H1 (cell line): ENCODE data around the gene HMG20A. TPM values are rescaled to one million over a fixed set of nuclear protein-coding genes. Genes with fewer than 3 reads are reported as not detected.

Experiments
- CTCF ChIA-PET: fragments of 300-600 bp; sonication (Branson Sonifier 250); formaldehyde crosslinking; loops from one replicate; lab custom pipeline; 2021; ENCODE audit not compliant: partially characterized antibody; lab: Charles Lee
- POLR2A ChIA-PET: fragments of 300-600 bp; sonication (Branson Sonifier 250); formaldehyde crosslinking; loops from one replicate; lab custom pipeline; 2021; ENCODE audit warnings: inconsistent platforms; ENCODE audit not compliant: partially characterized antibody; lab: Charles Lee
- DNase-seq, 2 experiments: peaks; one replicate each; pipeline versions ENCODE4 v3.0.0 to v3.0.0-alpha.2; 2010 to 2022; ENCODE audit warnings: low spot score in 2 of 2, low read depth in 1 of 2, mixed read lengths in 1 of 2
- FAIRE-seq: peaks from 2 replicates; lab custom pipeline; 2011; peaks lifted over from hg19 to GRCh38; lab: Jason Lieb, UNC
- H2AFZ ChIP-seq: 2 replicates; pipeline ENCODE4 v1.8.1; 2012; ENCODE audit warnings: low read length, inconsistent platforms
- H2AK5ac ChIP-seq: 2 replicates; pipeline ENCODE4 v1.6.1; 2013; ENCODE audit warnings: low read depth, low read length
- H2BK120ac ChIP-seq: replicated peaks from 2 replicates; pipeline ENCODE3; 2013; ENCODE audit warnings: low read depth, low read length, inconsistent platforms
- H2BK12ac ChIP-seq: 2 replicates; pipeline ENCODE4 v1.6.1; 2013; ENCODE audit warnings: low read depth, low read length
- H2BK15ac ChIP-seq: 2 replicates; pipeline ENCODE4 v1.6.1; 2013; ENCODE audit warnings: low read length
- H2BK20ac ChIP-seq: 2 replicates; pipeline ENCODE4 v1.6.1; 2013; ENCODE audit warnings: low read length
- H2BK5ac ChIP-seq: 2 replicates; pipeline ENCODE4 v1.6.1; 2013; ENCODE audit warnings: low read depth, low read length
- H3K14ac ChIP-seq: 2 replicates; pipeline ENCODE4 v1.6.1; 2013; ENCODE audit warnings: inconsistent platforms; ENCODE audit not compliant: insufficient read length
- H3K18ac ChIP-seq: 2 replicates; pipeline ENCODE4 v1.6.1; 2013; ENCODE audit warnings: low read length; ENCODE audit errors: extremely low read depth
- H3K23ac ChIP-seq: 2 replicates; pipeline ENCODE4 v1.6.1; 2013; ENCODE audit warnings: inconsistent platforms; ENCODE audit not compliant: insufficient read length
- H3K23me2 ChIP-seq: 2 replicates; pipeline ENCODE4 v1.6.1; 2013; ENCODE audit warnings: low read depth, low read length
- H3K27ac ChIP-seq: 2 replicates; pipeline ENCODE4 v1.6.1; 2011; ENCODE audit warnings: low read depth, low read length, inconsistent platforms
- H3K27me3 ChIP-seq, 4 experiments: replicated peaks in 1 of 4; 1 replicate in 1 of 4; 2 replicates in 3 of 4; pipeline versions ENCODE4 v1.6.1 to v1.8.1; 2011 to 2013; ENCODE audit warnings: low read length in 3 of 4, mild to moderate bottlenecking in 3 of 4, inconsistent platforms in 2 of 4, mixed read lengths in 2 of 4, moderate library complexity in 1 of 4; ENCODE audit not compliant: control insufficient read depth in 3 of 4, insufficient read depth in 3 of 4; ENCODE audit errors: extremely low read depth in 1 of 4
- H3K36me3 ChIP-seq, 4 experiments: 2 replicates each; pipeline versions ENCODE4 v1.6.1 to v1.8.1; 2011 to 2013; ENCODE audit warnings: mild to moderate bottlenecking in 4 of 4, low read length in 3 of 4, moderate library complexity in 2 of 4, control low read depth in 1 of 4, inconsistent platforms in 1 of 4; ENCODE audit not compliant: insufficient read depth in 4 of 4, control insufficient read depth in 2 of 4
- H3K4ac ChIP-seq: replicated peaks from 2 replicates; pipeline ENCODE3; 2013; ENCODE audit warnings: low read length, low read depth, mixed read lengths, inconsistent platforms; ENCODE audit not compliant: insufficient read length
- H3K4me1 ChIP-seq, 4 experiments: replicated peaks in 1 of 4; 1 replicate in 1 of 4; 2 replicates in 3 of 4; pipeline versions ENCODE4 v1.6.1 to v1.8.1; 2011 to 2013; ENCODE audit warnings: low read length in 3 of 4, inconsistent platforms in 2 of 4, mixed read lengths in 1 of 4; ENCODE audit not compliant: insufficient read depth in 4 of 4, control insufficient read depth in 3 of 4
- H3K4me2 ChIP-seq, 2 experiments: 2 replicates each; pipeline versions ENCODE4 v1.6.1 to v1.8.1; 2011 to 2013; ENCODE audit warnings: low read depth in 2 of 2, low read length in 2 of 2, control low read depth in 1 of 2, inconsistent platforms in 1 of 2, mild to moderate bottlenecking in 1 of 2; ENCODE audit not compliant: insufficient read depth in 1 of 2
- H3K4me3 ChIP-seq, 4 experiments: fragments of 200-600, 300-600 bp in 1 of 4; sonication (generic), shearing (Covaris generic), sonication (Bioruptor Twin) in 1 of 4; 2 replicates each; pipeline versions ENCODE4 v1.5.1 to v1.8.1; 2011 to 2016; ENCODE audit warnings: low read length in 4 of 4, low read depth in 3 of 4, control low read depth in 2 of 4, inconsistent platforms in 2 of 4, mild to moderate bottlenecking in 2 of 4, mixed read lengths in 1 of 4, moderate library complexity in 1 of 4; ENCODE audit not compliant: insufficient read depth in 2 of 4; ENCODE audit errors: extremely low read depth in 1 of 4
- H3K56ac ChIP-seq: replicated peaks from 2 replicates; pipeline ENCODE3; 2013; ENCODE audit warnings: low read depth, mild to moderate bottlenecking, mixed read lengths, low read length, inconsistent platforms; ENCODE audit not compliant: insufficient read length
- H3K79me1 ChIP-seq: 2 replicates; pipeline ENCODE4 v1.6.1; 2013; ENCODE audit warnings: low read depth, low read length, control low read depth
- H3K79me2 ChIP-seq, 2 experiments: 2 replicates each; pipeline versions ENCODE4 v1.6.1 to v1.8.1; 2012 to 2013; ENCODE audit warnings: low read length in 2 of 2, mild to moderate bottlenecking in 2 of 2, inconsistent platforms in 1 of 2; ENCODE audit not compliant: insufficient read depth in 2 of 2, control insufficient read depth in 1 of 2
- H3K9ac ChIP-seq, 4 experiments: replicated peaks in 1 of 4; 1 replicate in 1 of 4; 2 replicates in 3 of 4; pipeline versions ENCODE4 v1.6.1 to v1.8.1; 2011 to 2013; ENCODE audit warnings: low read depth in 3 of 4, low read length in 3 of 4, control low read depth in 2 of 4, mild to moderate bottlenecking in 2 of 4, moderate library complexity in 2 of 4, inconsistent platforms in 1 of 4; ENCODE audit errors: extremely low read depth in 1 of 4
- H3K9me3 ChIP-seq, 2 experiments: 2 replicates each; pipeline versions ENCODE4 v1.6.1 to v1.8.1; 2012 to 2013; ENCODE audit warnings: mild to moderate bottlenecking in 2 of 2, moderate library complexity in 2 of 2, control low read depth in 1 of 2, inconsistent platforms in 1 of 2, low read depth in 1 of 2, low read length in 1 of 2, mixed read lengths in 1 of 2; ENCODE audit not compliant: insufficient read depth in 2 of 2
- H4K20me1 ChIP-seq, 2 experiments: replicated peaks in 1 of 2; 2 replicates each; pipeline versions ENCODE3 to v1.8.1; 2011 to 2013; ENCODE audit warnings: inconsistent platforms in 2 of 2, low read length in 2 of 2, mild to moderate bottlenecking in 1 of 2; ENCODE audit not compliant: insufficient read depth in 2 of 2, control insufficient read depth in 1 of 2
- H4K5ac ChIP-seq: 2 replicates; pipeline ENCODE4 v1.6.1; 2013; ENCODE audit warnings: low read length, low read depth, mixed read lengths, inconsistent platforms; ENCODE audit not compliant: insufficient read length
- H4K8ac ChIP-seq: 2 replicates; pipeline ENCODE4 v1.8.0; 2013; ENCODE audit warnings: mild to moderate bottlenecking, moderate library complexity, low read length, inconsistent platforms; ENCODE audit not compliant: insufficient read depth; ENCODE audit errors: extremely low read depth
- H4K91ac ChIP-seq: replicated peaks from 2 replicates; pipeline ENCODE3; 2013; ENCODE audit warnings: low read length, mixed read lengths, inconsistent platforms; ENCODE audit not compliant: insufficient read length
- CHD1 ChIP-seq: IDR thresholded peaks from 2 replicates; pipeline ENCODE4 v1.6.1; 2012; ENCODE audit warnings: low read depth, low read length, improper control_type of control experiment
- CREB1 ChIP-seq: IDR thresholded peaks from 2 replicates; pipeline ENCODE4 v1.6.1; 2012; ENCODE audit warnings: inconsistent platforms
- EGR1 ChIP-seq: IDR thresholded peaks from 2 replicates; pipeline ENCODE4 v1.6.1; 2011; ENCODE audit warnings: low read depth, low read length, borderline replicate concordance
- NANOG ChIP-seq: IDR thresholded peaks from 2 replicates; pipeline ENCODE4 v1.6.1; 2011; ENCODE audit warnings: low read length, low read depth, mild to moderate bottlenecking, inconsistent platforms; ENCODE audit not compliant: insufficient read depth, poor library complexity, severe bottlenecking
- NRF1 ChIP-seq: IDR thresholded peaks from 2 replicates; pipeline ENCODE4 v1.6.1; 2011; ENCODE audit warnings: mild to moderate bottlenecking, low read depth, low read length, improper control_type of control experiment
- POLR2A ChIP-seq, 2 experiments: IDR thresholded peaks; 1 replicate in 1 of 2; 2 replicates in 1 of 2; pipeline ENCODE4 v1.6.1; 2011; ENCODE audit warnings: low read depth in 2 of 2, low read length in 2 of 2, mild to moderate bottlenecking in 2 of 2; ENCODE audit errors: control extremely low read depth in 1 of 2
- POLR2AphosphoS5 ChIP-seq: IDR thresholded peaks from 2 replicates; pipeline ENCODE4 v1.6.1; 2011; ENCODE audit warnings: low read depth, low read length
- POU5F1 ChIP-seq: IDR thresholded peaks from 2 replicates; pipeline ENCODE4 v1.6.1; 2011; ENCODE audit warnings: low read depth, mild to moderate bottlenecking, low read length, moderate library complexity
- RNF2 ChIP-seq: fragments of 200-900, 300-1000 bp; sonication (generic); IDR thresholded peaks from 2 replicates; pipeline ENCODE4 v1.7.1; 2016; ENCODE audit warnings: borderline replicate concordance, low read depth, mild to moderate bottlenecking, antibody characterized with exemption, low read length; ENCODE audit not compliant: poor library complexity, severe bottlenecking; ENCODE audit errors: missing control alignments
- RXRA ChIP-seq: IDR thresholded peaks from 2 replicates; pipeline ENCODE4 v1.6.1; 2011; ENCODE audit warnings: low read depth, mild to moderate bottlenecking, low read length, moderate library complexity; ENCODE audit not compliant: insufficient read depth
- SP2 ChIP-seq: IDR thresholded peaks from 2 replicates; pipeline ENCODE4 v1.6.1; 2012; ENCODE audit warnings: mild to moderate bottlenecking, low read length, inconsistent platforms
- SRF ChIP-seq: IDR thresholded peaks from 2 replicates; pipeline ENCODE4 v1.6.1; 2011; ENCODE audit warnings: mild to moderate bottlenecking, low read depth, low read length, moderate library complexity
- SUZ12 ChIP-seq: fragments of 200-600 bp; sonication (generic); IDR thresholded peaks from 2 replicates; pipeline ENCODE4 v1.6.1; 2012; ENCODE audit warnings: mild to moderate bottlenecking, inconsistent platforms, low read length, moderate library complexity, mixed read lengths
- TBP ChIP-seq: IDR thresholded peaks from 2 replicates; pipeline ENCODE4 v1.6.1; 2011; ENCODE audit warnings: low read depth, low read length, improper control_type of control experiment
- TCF12 ChIP-seq: IDR thresholded peaks from 2 replicates; pipeline ENCODE4 v1.6.1; 2011; ENCODE audit warnings: low read depth, mild to moderate bottlenecking, low read length
- polyA plus RNA-seq, 7 experiments: library from polyadenylated mRNA; depleted of rRNA in 3 of 7; stranded (reverse) in 5 of 7; unstranded in 2 of 7; fragments of >200 nt in 5 of 7; fragments of 200-250 nt in 2 of 7; gene quantifications; 1 replicate in 5 of 7; 2 replicates in 1 of 7; 4 replicates in 1 of 7; pipeline versions ENCODE4 v1.2.1 to v1.2.3, GENCODE V29; 2011 to 2013; ENCODE audit warnings: missing spikeins in 2 of 7, mixed read lengths in 2 of 7
- total RNA-seq: library from RNA; stranded (reverse); fragmentation: NEBNext Ultra II Directional; extraction: Animal tissue kit (Norgen Biotek cat#: 25700); gene quantifications from 2 replicates; pipeline ENCODE4 v1.2.1, GENCODE V29; 2021

The HMG20A gene
- total and polyA plus RNA-seq, 2 of the 8 experiments (the other 6 are each of a cell fraction or from before 2014, with no cell fraction given), result 52.1 to 59.7 TPM

- no peak overlapping the region for H3K56ac ChIP-seq
- no peak overlapping the region for H2BK20ac ChIP-seq
- H3K18ac ChIP-seq, result no peak overlapping the region
- no peak overlapping the region for H2BK12ac ChIP-seq
- H4K5ac ChIP-seq, result no peak overlapping the region
- H4K91ac ChIP-seq, result no peak overlapping the region
- H4K8ac ChIP-seq, result no peak overlapping the region
- ChIA-PET POLR2A (no interaction called here), CTCF (interaction anchor here (0.7 kb wide), 1 partner anchor 28 kb away, joined by 3 read pairs; no protein-coding TSS in a partner anchor)
- no peak overlapping the region for H2BK120ac ChIP-seq
- peaks cover 0 to 3% of the 10 kb centered on the region in 2 experiments; a peak in 1 of 4 replicates for H3K9me3 ChIP-seq
- FAIRE-seq, result no peak
- no peak for DNase-seq
- TF ChIP-seq CREB1, result no peak
- TF ChIP-seq POLR2A (IDR thresholded peaks at IDR 0.05; ENCODE audit: control extremely low read depth in 1 of 2, low read depth in 2 of 2, low read length in 2 of 2), result no peak
- TF ChIP-seq RNF2, result no peak
- TF ChIP-seq CHD1, result no peak
- no peak for TF ChIP-seq NANOG
- no peak for TF ChIP-seq TBP
- no peak for TF ChIP-seq SRF
- TF ChIP-seq NRF1, result no peak
- no peak for TF ChIP-seq SP2
- TF ChIP-seq TCF12, result no peak
- no peak for TF ChIP-seq POLR2AphosphoS5
- TF ChIP-seq SUZ12, result no peak
- no peak for TF ChIP-seq EGR1
- TF ChIP-seq RXRA, result no peak
- TF ChIP-seq POU5F1, result no peak
- no peak overlapping the region for H2AFZ ChIP-seq
- no peak overlapping the region for H2BK15ac ChIP-seq
- 0 out of 2 replicates have a peak, but pooled peaks cover 2% of the 10 kb centered on the region for H3K79me1 ChIP-seq
- H3K14ac ChIP-seq, result no peak overlapping the region
- peaks cover 0 to 4% (median 0%) of the 10 kb centered on the region in 4 experiments; a peak in 1 of 7 replicates for H3K4me1 ChIP-seq
- no peaks in the 10 kb centered on the region for H4K20me1 ChIP-seq
- peaks cover 3 to 17% (median 7%) of the 10 kb centered on the region in 4 experiments; a peak in 6 of 8 replicates for H3K36me3 ChIP-seq
- no peak overlapping the region for H2BK5ac ChIP-seq
- no peaks in the 10 kb centered on the region for H3K23me2 ChIP-seq
- H3K23ac ChIP-seq, result no peak overlapping the region
- no peak overlapping the region for H3K4me3 ChIP-seq
- no peak overlapping the region for H3K4ac ChIP-seq
- no peak overlapping the region for H3K4me2 ChIP-seq
- H3K9ac ChIP-seq, result no peak overlapping the region
- H2AK5ac ChIP-seq, result no peak overlapping the region
- H3K27me3 ChIP-seq, result no peaks in the 10 kb centered on the region
- H3K79me2 ChIP-seq, result peaks cover 0 to 13% of the 10 kb centered on the region in 2 experiments; a peak in 2 of 4 replicates
- H3K27ac ChIP-seq, result no peak overlapping the region
Measured at GRCh38 chr15:77454951-77455350, 34.3 kb downstream of the HMG20A start.
